AG04449 (cell line): Measurements from ENCODE around the gene LILRB3.
"Not testable (repeated sequence)": the region's sequence is repeated elsewhere in the genome, so short reads cannot be mapped to it uniquely, and the experiment has no call there.

Experiments used
- CTCF ChIA-PET: fragments of 350-600 bp; formaldehyde crosslinking; extraction: SDS; loops from one replicate; lab custom pipeline; 2021; ENCODE audit warnings: antibody characterized with exemption; lab: Yijun Ruan, JAX
- POLR2A ChIA-PET: fragments of 400-600, 350-600 bp; formaldehyde crosslinking; extraction: SDS; loops from one replicate; lab custom pipeline; 2020; ENCODE audit warnings: antibody characterized with exemption, inconsistent platforms; lab: Yijun Ruan, JAX
- DNase-seq: peaks from one replicate; pipeline ENCODE4 v3.0.0-alpha.2; 2010; ENCODE audit warnings: low read depth, low spot score
- H3K4me3 ChIP-seq: 2 replicates; pipeline ENCODE4 v1.5.1; 2011; ENCODE audit warnings: low read depth, mild to moderate bottlenecking, control low read depth, low read length
- TF ChIP-seq, protein P1 (sequence below): IDR thresholded peaks from one replicate; pipeline ENCODE4 v1.5.1; 2011; ENCODE audit warnings: mild to moderate bottlenecking, moderate library complexity, low read length, control low read depth, inconsistent platforms; ENCODE audit not compliant: insufficient read depth; ENCODE audit errors: missing control alignments

The LILRB3 gene

DNA sequence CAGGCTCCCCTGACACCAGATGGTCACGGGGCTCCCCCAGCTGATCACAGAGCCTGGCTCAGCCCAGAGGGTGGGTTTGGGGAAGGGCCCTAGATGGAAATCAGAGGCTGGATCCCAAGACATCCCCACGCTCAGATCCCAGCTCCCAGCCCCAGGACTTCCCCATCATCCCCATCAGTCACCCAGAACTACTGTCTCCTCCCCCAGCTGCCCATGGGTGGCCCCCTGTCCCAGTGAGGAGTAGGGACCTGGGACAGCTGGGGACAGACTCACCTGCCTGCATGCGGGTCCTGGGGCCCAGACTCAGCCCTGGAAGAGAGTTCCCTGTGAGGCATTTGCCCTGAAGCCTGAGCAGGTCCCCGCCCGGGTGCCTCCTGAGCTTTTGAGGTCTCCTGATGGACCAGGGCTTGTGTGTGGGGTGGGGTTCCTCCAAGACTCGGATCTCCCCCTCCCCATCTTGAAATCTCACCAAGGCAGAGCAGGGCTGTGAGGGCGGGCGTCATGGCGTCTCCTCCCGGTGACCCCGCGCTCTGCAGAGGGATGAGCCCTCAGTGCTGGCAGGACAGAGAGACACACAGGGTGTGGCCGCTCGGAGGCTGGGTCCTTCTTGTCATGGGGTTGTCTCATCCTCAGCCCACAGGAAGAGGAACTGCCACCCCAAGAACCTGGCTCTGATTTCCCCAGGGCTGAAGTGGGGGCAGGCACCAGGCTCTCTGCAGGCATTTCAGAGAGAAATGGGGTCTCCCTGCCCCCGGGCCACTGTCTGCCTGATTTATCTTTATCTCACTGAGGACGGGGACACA lies at the start of gene LILRB3:
Gene LILRB3, minus strand, starts transcription at position 534 of the 803 bp plus-strand sequence. Its CDS starts 31 bp downstream, at position 503.
- H3K4me3 ChIP-seq, POLR2A ChIA-PET, DNase-seq: not testable (repeated sequence)
- CTCF ChIA-PET = interaction anchor here (1.3 to 1.5 kb wide), 2 partner anchors 11 to 54 kb away, joined by 3 read pairs; no protein-coding TSS in a partner anchor

DNA sequence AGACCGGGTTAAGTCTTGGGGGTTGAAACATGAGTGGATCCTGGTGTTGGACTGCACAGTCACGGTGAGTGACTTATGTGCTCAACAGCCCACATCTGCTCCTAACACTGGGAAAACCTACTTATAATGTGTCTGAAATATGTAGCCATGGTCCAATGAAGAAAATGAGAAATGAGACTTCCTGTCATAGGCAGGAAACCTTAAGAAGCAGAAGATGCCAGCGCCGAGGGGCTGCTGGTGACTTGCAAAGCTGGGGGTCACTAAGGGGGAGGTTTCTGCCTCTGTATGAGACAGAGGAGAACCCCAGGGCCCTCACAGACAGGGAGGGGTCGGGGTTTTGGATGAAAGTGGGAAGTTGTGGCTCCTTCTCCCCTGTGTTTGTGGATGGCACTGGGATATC lies 49.4 kb upstream of the LILRB3 start:
- DNase-seq, POLR2A ChIA-PET, CTCF ChIA-PET, H3K4me3 ChIP-seq: not testable (repeated sequence)

DNA sequence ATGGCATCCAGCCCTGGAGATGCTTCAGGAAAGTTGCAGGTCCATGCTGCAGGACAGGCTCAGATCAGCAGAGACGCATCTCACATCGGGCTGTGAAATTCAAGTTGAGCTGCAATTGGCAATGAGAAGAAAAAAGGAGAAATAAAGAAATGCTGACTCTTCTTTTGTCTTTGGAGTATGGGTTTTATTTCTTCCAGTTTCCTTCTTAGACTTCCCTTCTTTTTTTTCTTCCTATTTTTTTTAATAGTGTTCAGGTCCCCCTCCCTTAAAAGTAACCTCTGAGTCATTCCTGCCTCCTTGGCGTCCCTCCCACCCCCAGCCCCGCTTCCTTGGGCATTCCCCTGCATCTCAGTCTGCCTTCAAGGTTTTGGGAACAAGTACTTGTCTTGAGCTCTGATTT lies 48.8 kb upstream of the LILRB3 start:
- CTCF ChIA-PET, H3K4me3 ChIP-seq, POLR2A ChIA-PET, DNase-seq: not testable (repeated sequence)

DNA sequence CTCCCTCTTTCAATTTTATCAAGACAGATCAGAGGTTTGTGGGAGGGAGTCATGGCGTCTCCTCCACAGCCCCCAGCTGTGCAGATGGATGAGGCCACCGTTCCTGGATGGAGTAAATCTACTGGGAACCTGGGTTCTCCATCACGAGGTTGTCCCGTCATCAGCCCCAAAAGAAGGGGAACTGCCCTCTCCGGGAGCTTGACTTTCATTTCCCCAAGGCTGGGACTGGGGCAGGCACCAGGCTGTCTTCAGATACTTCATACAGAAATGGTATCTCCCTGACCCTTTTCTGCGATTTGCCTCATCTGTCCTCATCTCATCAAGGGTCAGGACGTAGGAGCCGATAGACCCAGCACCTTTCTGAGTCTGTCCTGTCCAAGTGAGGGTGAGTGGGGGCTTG lies 48.3 kb upstream of the LILRB3 start:
- TF ChIP-seq, protein P1, sequence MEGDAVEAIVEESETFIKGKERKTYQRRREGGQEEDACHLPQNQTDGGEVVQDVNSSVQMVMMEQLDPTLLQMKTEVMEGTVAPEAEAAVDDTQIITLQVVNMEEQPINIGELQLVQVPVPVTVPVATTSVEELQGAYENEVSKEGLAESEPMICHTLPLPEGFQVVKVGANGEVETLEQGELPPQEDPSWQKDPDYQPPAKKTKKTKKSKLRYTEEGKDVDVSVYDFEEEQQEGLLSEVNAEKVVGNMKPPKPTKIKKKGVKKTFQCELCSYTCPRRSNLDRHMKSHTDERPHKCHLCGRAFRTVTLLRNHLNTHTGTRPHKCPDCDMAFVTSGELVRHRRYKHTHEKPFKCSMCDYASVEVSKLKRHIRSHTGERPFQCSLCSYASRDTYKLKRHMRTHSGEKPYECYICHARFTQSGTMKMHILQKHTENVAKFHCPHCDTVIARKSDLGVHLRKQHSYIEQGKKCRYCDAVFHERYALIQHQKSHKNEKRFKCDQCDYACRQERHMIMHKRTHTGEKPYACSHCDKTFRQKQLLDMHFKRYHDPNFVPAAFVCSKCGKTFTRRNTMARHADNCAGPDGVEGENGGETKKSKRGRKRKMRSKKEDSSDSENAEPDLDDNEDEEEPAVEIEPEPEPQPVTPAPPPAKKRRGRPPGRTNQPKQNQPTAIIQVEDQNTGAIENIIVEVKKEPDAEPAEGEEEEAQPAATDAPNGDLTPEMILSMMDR = no peak
- POLR2A ChIA-PET = no interaction called here
- CTCF ChIA-PET = no interaction called here
- no peak overlapping the region for H3K4me3 ChIP-seq
- DNase-seq = no peak

DNA sequence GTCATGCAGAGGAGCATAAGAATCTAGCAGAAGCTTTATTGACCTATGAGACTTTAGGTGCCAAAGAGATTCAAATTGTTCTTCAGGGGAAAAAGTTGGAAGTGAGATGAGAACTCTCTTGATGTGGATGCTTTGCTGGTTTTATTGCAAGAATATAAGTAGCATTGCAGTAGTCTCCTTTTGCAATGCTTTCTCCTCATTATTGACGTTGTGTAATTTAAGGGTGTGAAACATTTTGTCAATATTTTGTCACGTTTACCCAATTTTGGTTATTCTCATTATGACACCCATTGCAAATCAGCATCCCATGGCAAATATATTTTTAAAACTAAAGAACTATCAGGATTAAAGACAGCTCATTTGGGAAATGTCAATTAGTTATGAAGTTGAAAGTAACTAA lies 46.1 kb upstream of the LILRB3 start:
- TF ChIP-seq, protein P1 = no peak
- H3K4me3 ChIP-seq = no peak overlapping the region
- CTCF ChIA-PET = interaction anchor here (0.7 to 1.2 kb wide), 3 partner anchors 11 to 100 kb away, joined by 3 read pairs; no protein-coding TSS in a partner anchor
- no peak for DNase-seq
- POLR2A ChIA-PET = no interaction called here

DNA sequence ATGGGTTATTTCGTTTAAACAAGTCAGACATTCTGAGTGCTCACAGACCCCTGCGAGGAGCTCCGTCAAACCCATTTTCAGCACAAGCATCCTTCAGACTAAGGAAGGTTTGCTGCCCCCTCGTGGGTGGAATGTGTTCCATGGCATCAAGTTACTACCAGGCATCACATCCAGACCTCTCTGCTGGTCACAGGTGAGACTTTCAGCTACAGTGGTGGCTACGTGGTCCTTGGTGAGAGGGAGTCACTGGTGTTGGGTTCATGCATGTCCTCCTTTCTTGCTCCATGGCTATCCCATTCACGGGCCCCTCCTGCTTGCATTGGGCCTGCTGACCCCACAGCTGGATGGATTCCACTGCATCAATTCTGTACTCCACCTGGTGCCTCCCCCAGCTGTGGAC lies 43.3 kb upstream of the LILRB3 start:
- POLR2A ChIA-PET = no interaction called here
- TF ChIP-seq, protein P1 = peak; percentile 69
- no peak for DNase-seq
- no peak overlapping the region for H3K4me3 ChIP-seq
- CTCF ChIA-PET = interaction anchor here (0.6 to 2.4 kb wide), 14 partner anchors 9 to 1035 kb away, joined by 3 to 16 read pairs (median 4); partner anchors contain the start of genes LILRB5 and MBOAT7

DNA sequence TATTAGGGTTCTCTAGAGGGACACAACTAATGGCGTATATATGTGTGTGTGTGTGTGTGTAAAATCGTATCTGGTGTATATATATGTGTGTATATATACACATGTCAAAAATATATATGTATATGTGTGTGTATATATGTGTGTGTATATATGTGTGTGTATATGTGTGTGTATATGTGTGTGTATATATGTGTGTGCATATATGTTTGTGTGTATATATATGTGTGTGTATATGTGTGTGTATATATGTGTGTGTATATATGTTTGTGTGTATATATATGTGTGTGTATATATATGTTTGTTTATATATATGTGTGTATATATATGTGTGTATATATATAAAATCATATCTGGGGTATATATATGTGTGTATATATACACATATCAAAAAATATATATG lies 39.7 kb upstream of the LILRB3 start:
- CTCF ChIA-PET = interaction anchor here (1.3 kb wide), 1 partner anchor 31 kb away, joined by 4 read pairs; no protein-coding TSS in a partner anchor
- TF ChIP-seq, protein P1 = no peak
- POLR2A ChIA-PET = no interaction called here
- no peak overlapping the region for H3K4me3 ChIP-seq
- DNase-seq = no peak
